HG03457 (cell line): ENCODE measurements around the gene PWP1.
A peak's percentile ranks its signal among the peaks of the same experiment; 100 is the strongest.

ENCODE experiments used
- ATAC-seq: cut with Tn5 transposase; IDR thresholded peaks from one replicate; pipeline ENCODE4 v1.9.1; 2021; ENCODE audit warnings: moderate number of reproducible peaks; ENCODE audit not compliant: unreplicated experiment

Gene PWP1

DNA sequence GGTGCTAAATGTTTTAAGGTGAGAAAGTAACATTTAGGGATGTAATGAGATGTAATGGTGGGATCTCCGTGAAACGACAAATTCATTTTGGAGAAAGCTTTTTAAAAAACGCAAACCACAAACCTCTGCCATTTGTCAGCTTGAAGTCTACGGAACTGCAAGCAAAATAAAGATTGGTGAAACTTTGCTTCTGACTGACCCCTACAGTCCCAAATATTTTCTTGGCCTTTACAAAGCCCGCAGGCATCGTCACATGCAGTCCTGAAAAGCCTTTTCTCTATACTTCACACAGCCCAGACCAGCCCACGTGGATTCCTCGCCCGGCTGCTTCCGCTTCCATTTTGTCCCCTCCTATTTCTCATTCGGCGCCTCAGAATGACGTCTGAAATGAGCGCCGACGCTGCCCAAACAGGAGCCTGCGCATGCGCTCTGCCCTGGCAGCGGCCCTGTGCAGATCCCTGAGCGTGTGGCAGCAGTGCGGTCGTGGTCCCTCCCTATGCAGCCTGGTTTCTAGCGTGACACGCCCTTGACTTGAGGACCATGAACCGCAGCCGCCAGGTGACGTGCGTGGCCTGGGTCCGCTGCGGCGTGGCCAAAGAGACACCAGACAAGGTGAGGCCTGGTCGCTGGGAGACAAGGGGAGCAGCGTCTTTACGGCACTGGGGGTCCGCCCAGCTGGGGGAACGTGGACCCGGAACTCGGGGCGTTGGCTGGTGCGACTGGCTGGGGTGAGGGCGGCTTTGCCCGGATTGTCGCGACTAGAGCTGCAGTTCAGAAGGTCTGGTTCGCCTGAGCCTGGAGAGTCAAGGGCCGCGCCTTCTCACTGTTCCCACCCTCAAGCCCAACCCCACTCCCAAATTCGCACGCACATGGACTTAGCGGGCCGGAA, at the start of gene PWP1:
PWP1 (plus strand) TSS at position 440 of the 889 bp plus-strand sequence; CDS start at position 541, 101 bp downstream.
- ATAC-seq: peak; percentile 73

DNA sequence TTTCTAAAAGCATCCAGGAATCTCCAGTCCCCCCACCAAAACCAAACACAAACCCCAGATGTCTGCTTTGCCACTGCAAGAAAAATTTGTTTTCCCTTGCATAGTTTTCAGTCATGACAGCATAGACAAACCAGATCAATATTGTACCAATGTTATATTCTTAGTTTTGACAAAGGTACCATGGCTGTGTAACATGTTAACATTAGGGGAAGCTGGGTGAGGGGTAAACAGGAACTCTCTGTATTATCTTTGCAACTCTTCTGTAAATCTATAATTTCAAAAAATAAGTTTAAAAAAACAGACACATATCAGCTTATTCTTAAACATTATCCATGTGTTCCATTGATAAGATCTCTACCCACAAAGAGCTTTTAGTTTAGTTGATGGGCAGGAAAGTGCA, 44.4 kb upstream of the PWP1 start:
- no peak for ATAC-seq

DNA sequence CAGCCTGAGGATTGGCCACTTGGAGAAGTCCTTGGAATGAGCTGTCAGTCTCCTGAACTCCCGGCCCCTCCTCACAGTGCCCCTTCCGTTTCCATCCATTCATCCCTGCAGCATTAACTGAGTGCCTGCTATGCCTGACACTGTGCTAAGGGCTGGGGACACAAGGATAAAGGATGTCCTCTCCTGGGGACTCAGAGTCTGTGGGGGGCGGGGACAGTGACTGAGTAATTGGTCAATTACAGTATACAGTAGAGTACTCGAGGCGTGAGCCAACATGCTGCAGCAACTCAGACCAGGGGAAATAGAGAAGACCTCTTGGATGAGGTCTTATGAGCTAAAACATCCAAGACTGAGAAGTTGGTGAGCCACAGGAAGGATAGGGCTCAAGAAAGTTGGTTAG, 43.4 kb upstream of the PWP1 start:
- no peak for ATAC-seq

DNA sequence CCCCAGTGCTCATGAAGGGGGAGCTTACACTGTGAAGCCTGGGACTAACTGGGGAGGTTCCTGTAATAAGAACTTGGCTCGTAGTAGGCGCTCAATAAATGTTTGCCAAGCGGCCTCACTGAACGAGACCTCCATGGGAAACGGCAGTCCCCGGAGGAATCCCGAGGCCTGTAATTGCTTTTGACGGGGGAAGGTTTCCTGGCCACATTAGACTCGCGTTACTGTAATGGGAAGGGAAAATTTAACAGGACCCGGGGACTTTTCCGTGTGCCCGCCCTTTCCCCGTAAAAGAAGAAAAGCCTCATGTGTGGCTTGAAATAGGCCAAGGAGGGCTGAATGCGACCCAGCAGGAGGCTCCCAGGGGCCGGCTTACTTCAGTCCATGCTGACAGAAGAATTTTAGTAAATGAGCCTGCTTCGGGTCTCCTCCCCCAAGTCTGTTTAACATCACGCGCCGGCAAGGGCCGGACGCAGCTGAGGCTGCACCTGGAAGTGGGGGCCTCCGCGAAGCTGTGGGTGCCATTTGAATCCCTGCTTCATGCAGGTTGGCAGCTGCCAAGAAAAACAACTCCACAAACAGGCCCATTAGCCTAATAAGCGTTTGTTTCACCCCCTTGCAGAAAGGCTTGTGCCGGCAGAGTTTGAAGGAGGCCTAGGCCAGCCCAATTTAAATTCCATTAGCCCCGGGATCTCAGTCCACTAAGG, 39.8 kb upstream of the PWP1 start:
- ATAC-seq: no peak

DNA sequence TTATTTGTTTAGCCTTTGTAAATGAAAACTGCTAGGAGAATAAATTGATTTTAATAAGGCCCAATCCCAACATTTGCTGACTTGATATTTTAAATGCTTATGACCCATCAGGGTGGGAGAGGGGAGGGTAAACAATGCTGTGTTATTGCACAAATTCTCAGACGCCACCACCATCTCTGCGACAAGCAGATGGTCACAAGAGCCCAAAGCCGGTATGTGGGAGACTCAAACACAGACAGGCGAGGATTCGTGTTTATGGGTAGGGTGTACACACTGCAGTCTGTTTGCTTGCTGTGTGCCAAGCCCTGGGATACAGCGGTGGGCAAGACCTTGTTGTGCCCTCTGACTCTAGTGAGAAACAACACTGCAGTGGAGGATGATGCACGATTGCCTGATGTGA, 39.2 kb upstream of the PWP1 start:
- no peak for ATAC-seq

DNA sequence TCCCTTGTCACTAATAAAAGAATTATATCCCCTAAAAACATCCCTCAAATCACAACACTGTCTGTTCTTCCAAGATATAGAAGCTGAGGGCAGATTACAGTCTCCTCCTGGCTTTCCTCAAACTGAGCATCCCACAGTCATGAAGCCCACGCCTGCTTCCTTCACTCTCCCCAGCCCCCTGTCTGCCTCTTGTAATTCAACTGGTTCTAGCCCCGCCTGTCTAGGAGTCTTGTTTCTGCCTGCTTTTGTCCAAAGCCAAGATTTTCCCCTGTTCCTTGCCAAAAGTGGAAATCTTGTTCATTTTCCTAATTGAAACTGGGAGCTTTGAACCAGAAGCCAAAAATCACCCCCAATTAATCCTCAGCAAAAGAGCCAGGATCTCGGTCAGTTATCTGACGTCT, 35.9 kb upstream of the PWP1 start:
- ATAC-seq: no peak

DNA sequence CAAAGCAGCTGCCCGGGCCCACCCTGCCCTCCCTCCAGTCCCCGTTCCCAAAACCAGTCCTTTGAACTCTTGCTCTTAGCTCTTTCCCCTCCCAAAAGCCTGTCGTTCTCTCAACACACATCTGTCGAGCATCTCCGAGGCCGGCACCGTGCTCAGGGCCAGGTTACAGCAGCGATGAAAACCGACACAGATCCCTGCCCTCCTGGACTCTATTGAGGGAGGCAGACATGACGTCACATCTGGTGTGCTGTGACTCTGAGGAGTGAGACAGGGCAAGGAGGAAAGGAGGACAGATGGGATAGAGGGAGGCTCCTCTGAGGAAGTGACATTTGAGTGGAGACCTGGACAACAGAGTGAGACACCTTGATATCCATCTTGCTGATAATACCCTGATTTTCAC, 34.6 kb upstream of the PWP1 start:
- no peak for ATAC-seq

DNA sequence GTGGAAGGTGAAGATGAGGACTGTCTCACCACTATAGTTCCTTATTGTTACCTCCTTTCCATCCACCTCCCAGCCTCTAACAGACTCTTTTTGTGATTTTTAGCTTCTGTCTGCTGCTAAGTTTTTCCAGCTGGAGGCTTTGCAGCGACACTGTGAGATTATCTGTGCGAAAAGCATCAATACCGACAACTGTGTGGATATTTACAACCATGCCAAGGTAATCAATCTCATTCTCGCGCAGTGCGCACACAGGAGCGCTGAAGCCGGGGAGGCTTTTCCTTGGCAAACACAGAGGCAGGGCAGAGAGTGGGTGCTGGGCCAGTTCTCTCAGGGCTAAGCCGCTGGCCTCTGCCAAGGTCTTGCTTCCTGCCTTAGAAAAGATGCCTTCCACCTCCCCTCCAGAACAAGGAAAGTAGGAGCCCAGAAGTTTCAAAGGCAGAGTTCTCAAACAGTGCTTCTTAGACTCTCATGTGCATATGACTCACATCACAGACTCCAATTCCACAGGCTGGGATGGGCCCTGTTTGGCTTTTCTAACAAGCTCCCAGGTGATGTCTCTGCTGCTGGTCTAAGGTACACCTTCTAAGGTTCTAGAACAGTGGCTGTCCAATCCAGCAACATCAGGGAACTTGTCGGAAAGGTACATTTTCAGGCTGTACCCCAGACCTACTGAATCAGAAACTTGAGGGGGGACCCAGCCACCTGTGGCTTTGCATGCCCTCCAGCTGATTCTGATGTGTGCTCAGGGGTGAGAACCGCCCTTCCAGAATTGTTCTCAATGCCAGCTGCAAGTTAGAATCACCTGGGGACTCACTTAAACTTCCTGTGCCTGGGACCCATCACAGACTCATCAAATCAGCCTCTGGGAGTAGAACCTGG, 33.8 kb upstream of the PWP1 start:
- ATAC-seq: no peak

DNA sequence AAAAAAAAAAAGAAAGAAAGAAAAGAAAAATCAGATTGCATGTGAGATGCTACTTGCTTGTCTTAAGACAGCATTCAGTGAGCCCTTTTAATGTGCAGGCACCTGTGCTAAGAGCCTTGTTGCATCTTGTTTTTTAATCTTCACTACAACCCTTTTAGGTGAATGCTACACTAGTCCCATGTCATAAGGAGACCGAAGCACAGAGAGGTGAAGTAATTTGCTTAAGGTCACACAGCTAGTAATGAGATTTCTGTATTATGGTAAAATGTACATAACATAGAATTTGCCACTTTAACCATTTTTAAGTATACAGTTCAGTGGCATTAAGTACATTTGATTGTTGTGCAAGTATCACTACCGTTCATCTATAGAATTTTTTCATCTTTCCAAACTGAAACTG, 32.1 kb upstream of the PWP1 start:
- ATAC-seq: no peak

DNA sequence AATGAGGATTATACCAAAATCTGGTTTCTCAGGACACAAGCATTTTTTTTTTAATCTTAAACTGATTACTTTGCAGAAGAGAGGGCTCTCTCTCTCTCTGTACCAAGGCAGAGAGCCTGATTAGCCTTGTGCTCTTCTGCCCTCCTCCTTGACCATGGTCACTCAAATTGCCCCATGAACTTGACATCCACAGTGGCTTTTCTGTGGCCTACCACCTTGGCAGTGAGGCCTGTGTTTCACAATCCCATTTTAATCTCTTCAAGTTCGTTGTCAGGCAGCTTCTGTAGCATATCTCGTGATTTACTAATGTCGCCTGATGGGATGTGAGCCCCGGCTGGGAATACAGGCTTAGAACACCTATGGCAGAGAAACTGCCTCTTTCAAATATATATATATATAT, 30.7 kb upstream of the PWP1 start:
- ATAC-seq: no peak

DNA sequence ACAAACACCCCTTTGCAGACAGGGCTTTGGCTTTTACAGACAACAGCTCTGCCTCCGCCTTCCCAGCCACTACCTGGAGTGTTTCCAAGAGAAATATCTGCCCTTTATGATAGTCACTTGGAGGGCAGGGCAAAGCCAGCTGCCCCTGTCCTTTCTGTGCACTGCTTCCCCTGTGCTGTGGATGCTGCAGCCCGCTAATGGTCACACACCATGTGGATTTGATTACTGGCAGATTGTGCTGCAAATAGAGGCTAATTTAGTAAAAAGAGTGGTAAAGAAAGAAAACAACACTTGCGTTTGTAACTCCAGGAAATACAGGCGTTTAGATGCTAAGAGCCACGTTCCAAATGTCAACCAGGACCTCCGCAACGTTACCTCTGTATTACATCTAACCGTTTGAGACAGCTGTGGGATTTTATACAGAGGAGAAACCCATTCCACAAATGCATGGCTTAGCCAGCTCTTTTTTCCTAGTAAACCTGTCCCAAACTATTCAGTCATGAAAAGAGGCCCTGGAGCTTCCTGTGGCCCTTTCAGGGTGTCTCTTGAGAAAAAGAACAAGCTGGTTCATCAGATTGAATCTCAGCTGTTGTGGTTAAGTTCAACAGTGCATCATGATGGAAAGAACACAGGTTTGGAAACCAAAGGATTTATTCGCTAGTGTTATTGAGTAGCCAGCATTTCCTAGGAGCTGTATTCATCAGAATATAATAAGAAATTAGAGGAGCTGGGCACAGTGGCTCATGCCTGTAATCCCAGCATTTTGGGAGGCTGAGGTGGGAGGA, 30.1 kb upstream of the PWP1 start:
- no peak for ATAC-seq

DNA sequence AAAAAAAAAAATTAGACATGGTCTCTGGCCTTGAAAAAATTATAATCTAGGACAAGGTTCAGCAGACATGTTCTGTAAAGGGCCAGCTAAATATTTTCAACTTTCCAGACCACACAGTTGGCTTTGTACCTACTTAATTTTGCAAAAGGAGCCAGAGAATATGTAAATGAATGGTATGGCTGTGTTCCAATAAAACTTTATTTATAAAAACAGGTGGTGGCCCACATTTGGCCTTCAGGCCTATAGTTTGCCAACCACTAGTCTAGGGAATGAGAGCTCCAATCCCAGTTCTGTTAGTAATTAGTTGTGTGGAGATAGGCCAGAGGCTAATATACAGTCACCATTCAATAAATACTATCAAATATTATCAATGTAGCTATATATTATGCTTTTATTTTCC, 29.3 kb upstream of the PWP1 start:
- ATAC-seq: no peak

DNA sequence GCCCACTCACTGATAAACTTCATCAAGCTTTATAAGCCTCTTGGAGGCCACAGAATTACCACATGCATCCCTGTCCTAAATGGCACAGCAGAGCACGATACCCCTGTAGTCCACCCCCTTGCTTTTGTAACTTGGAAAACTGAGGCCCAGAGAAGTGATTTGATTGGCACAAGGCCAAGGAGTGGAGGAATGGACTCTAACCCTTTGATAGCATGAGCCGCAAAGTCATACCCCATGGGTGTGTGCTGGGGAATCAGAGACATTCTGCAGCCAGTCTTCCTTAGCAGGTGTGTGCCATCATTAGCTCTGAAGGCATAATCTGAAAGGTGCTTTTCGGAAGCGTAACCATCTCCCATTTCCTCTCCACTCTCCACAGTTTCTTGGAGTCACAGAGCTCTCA, 28.5 kb upstream of the PWP1 start:
- ATAC-seq: no peak

DNA sequence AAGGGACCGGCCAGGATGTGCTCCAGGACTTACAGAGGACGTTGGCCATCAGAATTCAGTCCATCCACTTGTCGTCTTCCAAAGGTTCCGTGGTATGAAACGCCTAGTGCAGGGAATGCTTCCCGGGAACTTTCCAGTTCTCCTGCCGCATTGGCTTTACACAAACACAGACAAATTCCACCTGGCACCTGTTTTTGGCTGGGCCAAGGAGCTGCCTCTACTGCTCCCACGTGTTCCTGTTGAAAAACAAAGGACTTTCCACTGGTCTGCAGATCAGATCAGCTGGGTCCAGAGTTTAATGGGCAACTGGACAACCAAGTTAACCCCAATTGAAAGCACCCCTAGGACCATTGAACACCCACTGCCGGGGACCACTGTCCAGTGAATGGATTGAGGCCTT, 28.0 kb upstream of the PWP1 start:
- no peak for ATAC-seq

DNA sequence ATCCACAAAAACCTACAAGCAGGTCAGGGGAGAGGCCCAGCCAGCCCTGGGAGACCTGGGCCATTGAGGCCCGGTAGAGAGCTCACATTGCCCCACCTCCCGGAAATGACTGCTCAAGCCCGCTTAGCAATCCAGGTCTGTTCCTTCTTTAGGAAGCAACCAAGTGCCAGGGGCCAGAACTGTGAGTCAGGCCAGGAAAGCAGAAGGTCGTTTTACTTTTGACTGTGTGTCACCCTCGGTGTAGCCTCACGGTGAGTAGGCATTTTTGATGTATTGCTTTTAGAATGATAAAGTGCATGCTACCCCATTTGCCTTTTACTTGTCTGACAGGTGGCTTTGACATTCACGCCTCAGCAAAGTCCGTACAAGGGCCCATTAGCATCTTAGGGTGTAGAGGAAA, 25.4 kb upstream of the PWP1 start:
- ATAC-seq: no peak

DNA sequence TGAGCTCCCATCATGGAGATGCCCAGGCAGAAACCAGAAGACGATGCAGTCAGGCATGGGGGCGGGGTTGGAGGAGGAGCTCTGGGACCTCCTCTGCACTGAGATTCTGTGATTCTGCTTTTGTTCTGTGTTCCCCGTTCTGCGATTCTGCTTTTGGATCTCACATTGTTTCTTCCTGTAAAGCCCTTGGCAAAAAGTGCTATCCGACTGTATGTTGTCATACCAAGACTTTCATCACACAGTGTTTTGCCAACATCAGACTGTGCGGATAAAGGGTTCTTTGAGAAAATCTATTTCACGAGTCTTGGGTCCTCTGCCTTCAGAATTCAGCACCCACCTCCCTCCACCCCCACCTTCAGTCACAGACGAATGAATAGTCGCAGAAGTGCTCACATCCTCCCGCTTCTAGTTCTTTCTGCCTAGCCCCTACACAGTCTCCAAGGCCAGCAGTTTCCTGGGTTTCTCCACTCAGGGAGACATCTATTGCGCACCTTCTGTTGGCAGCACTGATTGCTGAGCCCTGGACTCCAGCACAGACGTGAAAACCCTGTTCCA, 24.7 kb upstream of the PWP1 start:
- no peak for ATAC-seq

DNA sequence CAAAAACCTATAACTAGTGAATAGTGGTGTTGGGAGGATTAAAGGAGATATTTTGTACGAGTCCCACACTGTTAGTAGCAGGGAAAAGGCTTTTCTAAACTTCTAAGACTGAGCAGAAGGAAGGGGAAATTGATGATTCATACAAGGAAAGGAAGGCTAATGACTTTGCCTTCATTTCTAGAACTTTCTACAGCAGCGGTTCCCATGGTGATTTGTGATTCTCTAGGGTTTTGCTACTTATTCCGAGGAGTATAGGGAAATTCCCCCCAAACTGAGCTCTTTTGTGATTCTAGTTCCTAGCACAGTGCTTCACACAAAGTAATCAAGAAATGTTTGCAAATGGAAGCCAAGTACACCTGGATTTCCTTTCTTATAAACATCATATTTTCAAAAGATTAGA, 23.8 kb upstream of the PWP1 start:
- ATAC-seq: no peak

DNA sequence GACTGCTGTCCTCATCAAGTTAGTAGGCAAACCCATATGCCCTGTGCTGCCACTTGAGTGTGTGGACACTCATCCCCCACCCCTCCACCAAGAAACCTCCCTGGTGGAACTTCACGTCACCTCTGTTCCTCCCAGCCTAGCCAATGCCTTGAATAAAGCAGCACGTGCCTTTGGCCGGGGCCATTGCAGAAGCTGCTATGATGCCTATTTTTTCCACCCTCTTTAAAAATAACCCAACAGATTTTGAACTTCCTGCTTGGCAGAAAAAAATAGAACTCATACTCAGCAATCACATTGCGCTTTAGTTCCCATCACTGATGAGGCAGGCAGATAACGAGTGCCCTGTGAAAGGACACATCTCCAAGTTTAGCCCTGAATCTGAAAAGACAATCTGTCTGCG, 23.1 kb upstream of the PWP1 start:
- ATAC-seq: no peak

DNA sequence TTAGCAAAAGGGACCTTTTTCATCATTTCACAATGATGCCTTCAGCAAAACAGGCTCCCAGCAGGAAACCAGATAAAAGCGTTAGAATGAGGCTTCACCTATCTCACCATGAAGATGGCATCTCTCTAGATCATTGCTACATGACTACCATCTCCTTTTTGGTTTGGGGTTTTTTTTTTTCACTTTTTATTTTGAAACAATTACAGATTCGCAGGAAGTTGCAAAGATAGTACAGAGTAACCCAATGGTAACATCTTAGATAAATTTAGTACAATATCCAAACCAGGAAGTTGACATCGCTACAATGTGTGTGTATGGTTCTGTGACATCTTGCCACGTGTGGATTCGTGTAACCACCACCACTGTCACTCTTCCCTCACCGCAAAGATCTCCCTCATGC, 22.3 kb upstream of the PWP1 start:
- no peak for ATAC-seq

DNA sequence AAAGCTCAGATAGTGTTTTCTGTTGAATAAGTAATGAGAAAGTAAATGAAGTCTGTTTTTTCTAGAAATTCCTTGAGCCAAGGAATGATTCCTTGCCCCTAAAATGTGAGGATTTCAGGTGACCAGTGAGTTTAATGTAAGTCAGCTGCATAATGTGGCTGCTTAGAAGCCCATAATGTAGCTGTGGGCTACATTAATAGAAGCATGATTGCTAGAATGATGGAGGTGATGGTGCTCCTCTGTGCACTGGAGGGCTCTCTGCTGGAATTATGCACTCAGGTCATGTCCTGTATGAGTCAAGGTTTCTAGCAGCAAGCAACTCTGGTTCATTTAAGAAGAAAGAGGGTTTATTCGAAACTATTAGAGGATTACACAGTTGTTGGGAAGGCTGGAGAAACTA, 19.6 kb upstream of the PWP1 start:
- no peak for ATAC-seq
